Activated CD4-positive, alpha-beta T cell treated with anti-CD3 and anti-CD28 coated beads, Interleukin-2, amount 50 U/mL, for 16 hours (primary cell): ENCODE results near the gene GOLT1A.
A peak's percentile ranks its signal among the peaks of the same experiment; 100 is the strongest.

ENCODE experiments used
- DNase-seq: peaks from one replicate; pipeline ENCODE4 v3.0.0-alpha.2; 2020

Gene GOLT1A

DNA sequence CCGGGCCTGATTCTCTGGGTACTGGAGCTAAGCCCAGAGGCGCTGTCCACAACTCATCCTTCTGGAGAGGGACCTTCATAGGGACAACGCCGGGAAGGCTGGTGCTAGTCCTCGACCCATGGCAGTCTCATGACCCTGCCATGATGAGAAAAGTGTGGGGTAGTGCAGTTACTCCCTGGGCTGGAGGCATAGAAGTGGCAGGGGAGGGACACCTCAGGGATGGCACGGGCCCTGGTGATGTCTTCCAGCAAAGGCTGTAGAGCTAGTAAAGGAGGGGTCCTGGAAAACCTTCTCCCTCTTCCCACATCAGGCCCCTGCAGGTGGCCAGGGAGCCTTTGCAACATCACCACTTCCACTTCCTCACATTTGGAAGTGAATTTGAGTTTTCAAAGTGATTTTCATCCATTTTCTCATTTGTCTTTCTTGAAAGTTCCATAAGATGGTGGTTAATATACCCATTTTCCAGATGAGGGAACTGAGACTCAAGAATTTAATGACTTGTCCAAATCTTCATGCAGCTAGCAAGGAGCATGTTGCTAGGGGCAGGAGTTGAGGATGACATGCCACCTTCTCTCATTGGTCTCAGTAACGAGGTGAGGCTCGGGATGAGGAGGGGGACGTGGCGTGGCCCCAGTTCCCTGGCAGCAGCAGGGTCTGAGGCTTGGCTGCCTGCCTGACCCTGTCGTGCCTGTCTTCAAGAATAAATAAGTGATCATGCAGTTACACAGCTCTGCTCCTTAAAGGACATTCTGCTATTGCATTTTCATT lies 3.3 kb upstream of the GOLT1A start:
- DNase-seq = no peak

DNA sequence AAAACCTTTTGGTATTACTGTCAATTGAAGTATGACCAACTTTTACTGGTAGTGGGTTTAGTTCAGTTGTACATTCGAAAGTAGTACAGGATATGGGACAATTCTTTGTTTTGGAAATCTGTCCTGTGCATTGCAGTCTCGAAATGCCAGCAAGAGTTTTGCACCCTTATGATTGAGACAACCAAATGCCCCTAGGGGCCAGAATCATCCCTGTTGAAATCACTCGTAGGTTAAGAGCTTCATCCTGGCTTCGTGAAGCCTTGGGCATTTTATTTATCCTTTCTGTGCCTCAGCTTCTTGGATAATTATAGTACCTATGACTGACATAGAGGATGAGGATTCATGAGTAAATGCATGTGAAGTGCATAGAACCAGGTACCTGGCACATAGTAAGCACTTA lies 2.4 kb upstream of the GOLT1A start:
- no peak for DNase-seq

DNA sequence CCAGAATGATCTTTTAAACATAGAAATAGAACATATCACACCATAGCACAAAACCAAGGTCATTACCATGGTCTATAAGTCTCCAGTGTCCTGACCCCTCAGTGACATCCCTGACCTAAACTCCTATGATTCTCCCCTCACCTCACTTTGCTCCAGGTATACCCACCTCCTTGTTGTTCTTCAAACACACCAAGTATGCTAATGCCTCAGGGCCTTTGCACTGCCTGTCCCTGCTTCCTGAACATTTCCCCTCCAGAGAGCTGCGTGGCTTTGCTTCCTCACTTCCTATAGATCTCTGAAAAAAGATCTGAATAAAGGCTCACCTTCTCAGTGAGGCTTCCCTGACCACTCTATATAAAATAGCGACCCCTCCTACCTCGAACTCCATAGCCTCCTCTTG lies 1.1 kb downstream of the GOLT1A start:
- no peak for DNase-seq

DNA sequence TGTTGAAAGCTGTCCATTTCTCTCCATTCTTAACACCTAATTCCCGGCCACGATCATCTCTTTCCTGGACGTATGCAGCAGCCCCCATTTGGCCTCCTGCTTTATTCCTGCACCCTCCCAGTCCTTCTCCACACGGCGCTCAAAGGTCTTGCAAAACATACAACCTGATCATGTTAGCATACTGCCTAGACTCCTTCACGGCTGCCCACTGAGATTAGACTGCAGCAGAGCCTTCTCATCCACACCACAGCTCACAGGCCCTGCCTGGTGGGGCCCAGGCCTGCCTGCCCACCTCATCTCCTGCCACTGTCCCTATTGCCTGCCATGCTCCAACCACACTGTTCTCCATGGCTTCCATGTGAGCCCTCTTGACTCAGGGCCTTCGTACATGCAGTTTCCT lies 2.7 kb downstream of the GOLT1A start:
- no peak for DNase-seq

DNA sequence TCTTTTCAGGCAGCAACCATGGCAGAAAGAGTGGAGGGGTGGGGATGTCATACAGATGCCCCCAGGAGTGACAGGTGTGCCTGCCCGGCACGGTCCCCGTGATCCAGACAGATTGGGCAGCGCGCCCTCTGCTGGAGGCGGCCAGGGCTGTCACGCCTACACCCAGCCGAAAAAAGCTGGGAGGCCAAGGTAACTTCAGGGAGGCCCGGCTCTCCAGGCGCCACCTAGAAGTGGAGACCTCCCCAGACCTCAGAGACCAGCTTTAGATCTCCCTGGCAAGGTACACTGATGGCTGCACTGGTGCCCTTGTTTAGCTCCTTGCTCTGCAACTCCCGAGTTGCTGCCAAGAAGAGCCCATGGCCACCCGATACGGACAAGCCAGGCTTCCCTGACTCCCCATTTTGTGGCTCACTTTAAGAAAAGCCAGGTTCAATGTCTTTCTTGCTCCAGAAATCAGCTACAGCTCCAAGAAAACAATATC lies 6.6 kb downstream of the GOLT1A start:
- peak; percentile 60 for DNase-seq

DNA sequence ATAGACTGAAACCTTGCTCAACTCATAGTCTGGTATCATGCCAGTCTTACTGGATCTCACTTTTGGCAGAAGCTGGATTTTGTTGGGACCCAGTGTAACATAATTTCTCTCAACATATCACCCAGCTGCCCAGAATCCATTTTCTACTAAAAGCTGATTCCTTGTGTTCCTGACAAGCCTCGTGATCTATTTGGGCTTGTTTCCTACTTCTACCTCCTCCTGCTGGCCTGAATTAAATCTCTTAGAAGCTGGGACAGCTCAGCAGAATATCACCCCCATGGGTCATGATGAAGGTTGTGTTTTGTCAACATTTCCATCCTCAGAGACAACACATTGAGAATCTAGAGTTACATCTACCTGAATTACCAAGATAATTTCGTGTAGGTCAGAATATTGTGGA lies 7.7 kb downstream of the GOLT1A start:
- no peak for DNase-seq

GRCh38 chr1:204205486-204205885 lies 8.3 kb downstream of the GOLT1A start:
- no peak for DNase-seq

DNA sequence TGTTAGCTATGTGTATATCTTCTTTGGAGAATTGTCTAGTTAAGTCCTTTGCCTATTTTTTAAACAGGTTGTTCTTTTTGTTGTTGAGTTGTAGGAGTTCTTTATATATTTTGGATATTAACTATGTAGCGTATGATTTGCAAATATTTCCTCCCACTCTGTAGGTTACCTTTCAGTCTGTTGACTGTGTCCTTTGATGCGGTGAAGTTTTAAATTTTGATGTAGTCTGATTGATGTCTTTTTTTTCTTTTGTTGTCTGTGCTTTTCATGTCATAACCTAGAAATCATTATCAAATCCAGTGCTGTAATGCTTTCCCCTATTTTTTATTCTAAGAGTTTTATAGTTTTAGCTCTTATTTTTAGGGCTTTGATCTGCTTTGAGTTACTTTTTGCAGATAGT lies 8.8 kb downstream of the GOLT1A start:
- no peak for DNase-seq

DNA sequence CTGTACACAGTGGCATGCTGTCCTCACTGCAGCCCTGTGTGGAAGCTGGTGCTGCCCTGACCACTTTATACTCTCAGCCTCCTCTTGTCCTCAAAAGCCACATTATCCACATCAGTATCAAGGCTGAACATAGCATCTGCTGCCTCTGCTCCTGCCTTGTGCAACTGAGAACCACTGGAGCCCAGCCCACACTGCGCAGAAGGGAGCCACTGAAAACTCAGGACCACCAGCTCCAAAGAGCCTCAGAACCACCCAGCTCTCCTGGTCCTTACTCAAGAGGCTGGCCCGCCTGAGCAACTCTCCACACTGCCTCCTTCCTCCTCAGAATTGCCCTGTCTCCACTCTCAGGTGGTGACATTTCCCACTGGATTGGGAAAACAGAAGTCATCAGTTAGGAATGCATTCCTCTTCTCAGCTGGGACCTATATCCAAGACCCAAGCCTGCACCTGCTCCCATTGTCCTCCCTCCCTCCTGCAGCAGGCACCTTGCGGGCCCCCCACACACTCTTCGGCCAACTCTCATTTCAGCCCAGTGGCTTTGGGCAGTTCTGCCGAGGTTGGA lies 10.5 kb downstream of the GOLT1A start:
- DNase-seq = no peak

DNA sequence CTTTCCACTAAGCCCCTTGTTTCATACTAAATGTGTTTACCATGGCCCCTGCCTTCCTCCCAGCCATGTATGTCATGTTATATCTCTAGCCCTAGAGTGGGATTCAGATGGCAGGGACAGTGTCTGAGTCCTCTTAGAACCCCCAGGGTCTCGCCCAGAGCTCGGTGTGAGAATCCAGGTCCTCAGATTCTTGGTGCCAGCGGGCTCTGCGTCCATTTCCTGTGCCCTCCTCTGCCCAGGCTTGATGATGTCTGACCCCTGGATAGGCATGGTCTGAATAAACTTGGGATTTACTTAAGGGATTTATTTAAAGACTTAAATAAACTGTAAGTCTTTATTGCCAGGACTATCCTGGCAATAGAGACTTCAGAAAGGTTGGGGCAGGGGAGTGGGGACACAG lies 11.3 kb downstream of the GOLT1A start:
- DNase-seq = no peak

- no peak for DNase-seq
Observed at GRCh38 chr1:204201348-204202040, 12.3 kb downstream of the GOLT1A start.

DNA sequence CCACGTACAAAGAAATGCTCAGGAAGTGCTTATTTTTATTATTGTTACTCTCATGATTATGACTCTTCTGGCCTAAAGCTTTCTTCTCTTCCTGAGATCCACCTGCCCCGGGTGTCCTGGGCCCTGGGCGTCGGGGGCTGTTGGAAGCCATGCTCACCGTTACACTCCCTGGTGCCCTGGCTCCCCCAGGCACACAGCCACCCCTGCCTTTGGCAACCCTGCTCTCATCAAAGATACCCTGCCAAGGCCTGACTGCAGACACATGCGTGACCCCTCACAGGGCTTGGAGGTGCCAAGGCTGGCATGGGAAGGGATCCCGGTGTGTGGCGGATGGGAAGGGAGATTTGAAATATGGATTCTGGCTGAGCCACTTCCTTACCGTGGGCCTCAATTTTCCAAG lies 14.2 kb downstream of the GOLT1A start:
- DNase-seq = no peak

DNA sequence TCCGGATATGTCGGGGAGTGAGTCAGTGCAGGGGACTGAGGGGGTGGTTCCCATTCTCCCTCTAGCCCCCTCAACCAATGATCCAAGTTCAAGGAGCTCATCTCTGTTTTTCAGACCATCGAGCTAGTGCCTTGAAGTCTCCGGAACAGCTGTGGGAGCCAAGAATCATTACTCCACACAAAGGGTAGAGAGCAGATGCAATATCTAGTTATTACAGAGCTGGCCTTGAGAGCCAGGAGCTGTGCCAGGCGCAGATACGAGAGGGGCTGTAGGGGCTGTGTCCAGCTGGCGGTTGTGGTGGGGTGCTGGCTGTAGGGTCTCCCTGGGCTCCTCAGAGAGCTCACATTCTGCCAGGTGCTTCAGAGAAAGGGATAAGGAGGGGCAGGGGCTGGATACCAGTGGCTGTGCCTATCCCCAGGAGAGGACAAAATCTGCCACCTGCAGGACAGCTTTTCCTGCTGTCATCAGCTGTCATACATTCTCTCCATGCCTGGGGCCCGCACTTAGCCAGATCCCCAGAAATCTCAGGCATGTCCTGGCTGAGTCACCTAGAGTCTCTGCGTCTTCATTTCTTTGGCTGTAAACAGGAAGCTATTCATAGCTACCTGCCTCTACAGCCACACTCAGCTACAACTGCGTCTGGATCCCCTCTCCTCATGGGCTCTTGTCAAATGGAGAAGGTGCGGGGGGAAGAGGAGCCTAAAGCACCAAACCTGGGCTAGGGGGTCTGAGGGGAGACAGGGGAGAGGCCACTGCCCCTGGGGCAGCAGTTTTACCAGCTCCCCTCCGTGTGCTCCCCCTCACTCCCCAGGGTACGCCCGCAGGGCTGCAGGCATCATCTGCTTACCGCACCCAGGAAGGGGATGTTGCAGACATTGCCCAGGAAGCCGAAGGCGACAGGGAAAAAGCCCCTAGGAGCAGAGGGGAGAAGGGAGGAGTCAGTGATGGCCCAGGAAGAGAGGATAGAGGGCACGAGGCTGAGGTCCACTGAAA lies 15.1 kb downstream of the GOLT1A start:
- DNase-seq = no peak

GRCh38 chr1:204197068-204197467 lies 16.7 kb downstream of the GOLT1A start:
- DNase-seq = no peak

DNA sequence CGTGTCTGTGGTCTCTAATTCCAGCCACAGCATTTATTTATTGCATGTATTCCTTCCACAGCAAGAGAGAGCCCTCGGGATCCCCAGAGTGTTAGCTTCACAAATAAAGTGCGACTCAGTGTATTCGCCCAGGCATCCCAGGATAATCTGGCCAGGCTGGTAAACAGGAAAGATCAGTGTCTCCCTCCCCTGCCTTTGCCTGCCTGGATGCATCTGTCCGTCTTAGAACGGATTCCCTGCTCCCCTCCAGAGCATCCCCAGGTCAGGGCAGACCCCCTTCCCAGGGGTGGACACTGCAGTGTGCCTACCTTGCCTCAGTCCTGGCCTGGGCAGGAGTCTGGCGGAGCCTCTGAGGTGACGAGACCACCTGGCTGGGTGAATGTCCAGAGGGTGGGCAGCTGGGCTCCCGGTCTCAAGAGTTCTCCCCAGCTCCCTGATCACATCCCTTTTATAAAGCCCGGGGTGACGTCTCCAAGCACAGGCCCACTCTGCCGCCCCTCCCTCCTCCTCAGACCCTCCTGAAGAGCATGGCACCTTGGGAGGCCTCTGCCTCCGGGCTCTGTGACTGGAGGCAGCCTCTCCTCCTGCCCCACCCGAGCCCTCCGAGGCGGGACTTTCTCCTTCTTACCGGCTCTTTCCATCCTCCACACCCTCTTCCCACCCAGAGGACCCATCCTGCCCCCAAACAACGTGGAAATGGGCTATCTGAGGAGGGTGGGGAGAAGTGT lies 17.6 kb downstream of the GOLT1A start, which contains the start of gene KISS1:
Gene KISS1 (minus strand): TSS at position 424 of the 728 bp plus-strand sequence. CDS start 3,615 bp downstream, outside the sequence.
- DNase-seq = no peak

DNA sequence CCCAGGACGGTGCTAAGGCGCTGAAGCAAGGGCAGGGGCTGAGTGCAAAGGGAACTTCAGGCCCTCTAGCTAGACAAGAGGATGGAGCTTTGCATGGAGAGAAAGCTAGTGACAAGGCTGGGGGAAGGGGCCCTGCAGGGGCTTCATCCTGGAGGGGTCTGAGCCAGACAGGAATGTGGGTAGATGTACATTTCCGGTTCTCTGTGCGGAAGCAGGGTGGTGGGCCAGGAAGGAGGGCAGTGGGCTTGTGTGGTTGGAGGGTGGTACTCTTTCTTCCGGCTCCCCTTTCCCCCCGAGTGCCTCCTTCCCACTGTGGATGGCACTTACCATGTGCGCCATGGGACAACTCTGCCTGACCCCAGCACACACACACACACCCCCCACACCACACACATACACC lies 19.0 kb downstream of the GOLT1A start:
- no peak for DNase-seq

DNA sequence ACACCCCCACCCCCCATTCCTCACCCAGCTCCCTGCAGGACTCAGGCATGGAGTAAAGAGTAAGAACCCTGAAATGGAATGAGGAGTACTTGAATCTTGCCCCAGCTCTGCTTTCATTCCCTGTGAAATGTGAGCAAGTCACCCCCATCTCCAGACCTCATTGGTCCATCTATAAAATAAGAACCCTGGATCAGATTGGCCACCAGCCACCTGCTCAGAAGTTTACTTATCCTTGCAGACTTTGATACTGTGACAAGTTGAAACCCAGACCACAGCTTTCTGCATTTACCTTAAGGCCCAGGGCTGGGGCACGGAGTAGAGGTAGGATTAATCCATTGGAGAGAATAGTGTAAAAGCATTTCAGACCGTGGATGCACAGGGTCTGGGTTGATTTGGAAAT lies 19.7 kb downstream of the GOLT1A start:
- DNase-seq = no peak

DNA sequence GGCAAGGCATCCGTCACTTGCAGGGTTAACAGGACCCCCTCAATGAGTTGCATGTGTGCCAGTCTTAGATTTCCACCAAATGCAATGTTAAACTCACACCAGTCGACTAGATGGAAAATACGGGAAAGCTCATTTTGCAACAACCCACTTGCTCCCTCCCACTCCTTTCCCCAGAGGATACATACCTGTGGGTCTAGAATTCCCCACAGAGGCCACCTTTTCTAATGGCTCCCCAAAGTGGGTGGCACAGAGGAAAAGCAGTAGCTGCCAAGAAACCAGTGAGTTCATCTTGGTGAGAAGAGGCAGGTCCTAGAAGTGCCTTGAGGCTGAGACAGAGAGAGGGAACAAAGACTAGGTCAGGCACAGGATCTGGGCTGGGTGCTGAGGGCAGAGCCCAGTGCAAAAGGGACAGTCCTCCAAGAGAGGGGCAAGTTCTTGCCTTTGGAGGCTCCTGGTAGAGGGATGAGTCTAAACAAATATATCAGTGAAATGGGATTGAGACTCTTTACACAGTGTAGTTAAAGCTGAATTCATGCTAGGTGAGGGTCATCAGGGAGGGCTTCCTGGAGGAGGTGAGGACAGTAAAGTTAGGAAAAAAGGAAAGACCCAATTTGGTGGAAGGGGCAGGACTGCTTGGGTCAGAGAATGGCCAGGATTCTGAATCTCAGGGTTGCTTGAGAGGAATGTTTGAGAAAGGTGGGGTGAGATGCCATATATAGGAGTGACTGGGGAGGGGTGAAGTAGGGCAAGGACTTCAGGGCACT lies 21.0 kb downstream of the GOLT1A start:
- DNase-seq = no peak

DNA sequence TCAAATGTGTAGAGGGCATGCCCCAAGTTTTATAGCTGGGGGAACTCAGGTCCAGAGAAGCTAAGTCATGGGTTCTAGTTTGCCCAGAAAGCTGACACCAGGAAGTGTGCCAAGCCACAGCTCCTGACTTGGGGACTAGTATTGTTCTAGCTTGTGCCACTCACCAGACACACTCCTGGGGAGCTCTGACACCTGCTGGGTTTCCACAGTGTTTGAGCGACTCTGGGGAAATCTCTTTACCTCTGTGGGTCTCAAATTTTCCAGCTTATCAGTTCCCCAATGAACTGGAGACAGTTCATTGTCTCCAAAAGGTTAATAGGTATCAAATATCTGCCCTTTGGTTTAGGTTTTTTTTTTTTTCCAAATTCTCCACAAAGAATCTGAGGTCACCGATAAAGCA lies 21.7 kb downstream of the GOLT1A start:
- DNase-seq = no peak

DNA sequence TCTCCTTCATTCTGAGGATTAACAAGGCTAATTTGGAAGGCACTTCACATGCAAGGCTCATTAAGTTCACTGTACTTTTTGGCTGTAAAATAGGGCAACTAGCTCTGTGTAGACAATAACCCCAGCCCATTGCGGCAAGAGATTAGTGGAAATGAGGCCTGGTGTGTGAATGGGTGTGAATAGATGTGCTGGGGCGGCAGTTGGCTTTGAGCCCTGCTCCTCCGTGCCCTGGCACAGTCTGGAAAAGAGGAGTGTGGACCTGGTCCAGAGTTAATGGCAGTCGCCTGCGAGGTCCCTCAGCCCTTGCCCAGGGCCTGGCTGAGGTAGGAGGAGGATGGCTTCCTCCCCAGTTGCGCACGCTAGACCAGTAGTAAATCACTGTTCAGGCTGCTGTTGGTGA lies 22.3 kb downstream of the GOLT1A start:
- no peak for DNase-seq
